ENCODE results near the gene VILL.
"Not testable (repeated sequence)": the region's sequence is repeated elsewhere in the genome, so short reads cannot be mapped to it uniquely, and the experiment has no call there.

VILL gene

DNA sequence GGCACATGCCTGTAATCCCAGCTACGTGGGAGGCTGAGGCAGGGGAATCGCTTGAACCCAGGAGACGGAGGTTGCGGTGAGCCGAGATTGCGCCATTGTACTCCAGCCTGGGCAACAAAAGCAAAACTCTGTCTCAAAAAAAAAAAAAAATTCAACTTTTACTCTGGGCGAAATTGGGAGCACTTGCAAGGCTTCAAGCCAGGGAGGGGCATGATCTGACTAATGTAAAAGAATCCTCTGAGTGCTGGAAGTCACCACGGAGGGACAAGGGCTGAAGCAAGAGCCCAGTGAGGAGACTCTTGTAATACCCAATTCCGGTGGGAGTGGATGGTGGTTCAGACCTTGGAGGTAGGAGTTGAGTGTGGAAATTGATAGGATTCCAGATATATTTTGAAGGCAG is 43.7 kb downstream of the VILL start:
- no CpG with 5 or more reads among the region's 9 CpGs for WGBS (ENCODE audit: extremely low coverage, insufficient coverage, low lambda C conversion rate)

DNA sequence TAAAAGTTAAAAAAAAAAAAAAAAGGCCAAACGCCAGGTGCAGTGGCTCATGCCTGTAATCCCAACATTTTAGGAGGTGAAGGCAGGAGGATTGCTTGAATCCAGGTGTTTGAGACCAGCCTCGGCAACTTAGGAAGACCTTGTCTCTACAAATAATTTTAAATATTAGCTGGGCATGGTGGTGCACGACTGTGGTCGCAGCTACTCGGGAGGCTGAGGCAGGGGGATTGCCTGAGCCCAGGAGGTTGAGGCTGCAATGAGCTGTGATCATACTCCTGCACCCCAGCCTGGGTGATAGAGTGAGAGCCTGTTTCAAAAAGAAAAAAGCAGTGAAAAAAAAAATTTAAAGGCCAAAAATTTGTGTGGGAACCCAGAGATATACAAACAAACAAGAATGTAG is 45.7 kb downstream of the VILL start:
- Histone ChIP-seq H3K4me1 (ENCODE audit: control insufficient read depth, low read depth, low read length) (peaks cover 4% of the 10 kb centered on the region), H3K4ac (ENCODE audit: low read depth, low read length) (no peak overlapping the region), H2BK15ac (replicated peaks; ENCODE audit: low read depth) (no peak overlapping the region), H3K56ac (ENCODE audit: low read length) (no peak overlapping the region), H3K4me3 (ENCODE audit: low read length) (no peak overlapping the region), H3K9ac (ENCODE audit: low read length) (no peak overlapping the region), H4K8ac (ENCODE audit: low read depth, low read length) (no peak overlapping the region), H3K27me3 (ENCODE audit: insufficient read depth, low read length, poor library complexity) (peaks cover 9% of the 10 kb centered on the region), H2BK5ac (ENCODE audit: low read length) (no peak overlapping the region), H2BK120ac (ENCODE audit: low read depth, low read length) (no peak overlapping the region), H3K36me3 (ENCODE audit: control insufficient read depth, insufficient read depth, low read length) (no peaks in the 10 kb centered on the region), H3K18ac (ENCODE audit: low read length) (no peak overlapping the region), H4K5ac (ENCODE audit: low read length) (no peak overlapping the region), H3K79me1 (ENCODE audit: low read length) (no peaks in the 10 kb centered on the region), H3K79me2 (ENCODE audit: control insufficient read depth, insufficient read depth, low read length) (no peaks in the 10 kb centered on the region), H3K27ac (ENCODE audit: low read depth, low read length) (no peak overlapping the region), H3K23ac (ENCODE audit: low read length) (no peak overlapping the region), H3K4me2 (ENCODE audit: low read length) (no peak overlapping the region), H2AK5ac (ENCODE audit: low read length) (no peak overlapping the region)
- DNase-seq: no peak
- no CpG with 5 or more reads among the region's 5 CpGs for WGBS (ENCODE audit: extremely low coverage, insufficient coverage, low lambda C conversion rate)

More for the DNA sequence above, 43.7 kb downstream of the VILL start:
- not testable (repeated sequence) for DNase-seq; H3K4me2 ChIP-seq (ENCODE audit: low read length); H2BK5ac ChIP-seq (ENCODE audit: low read length); H3K18ac ChIP-seq (ENCODE audit: low read length); H3K9ac ChIP-seq (ENCODE audit: low read length); H3K4ac ChIP-seq (ENCODE audit: low read depth, low read length); H3K27ac ChIP-seq (ENCODE audit: low read depth, low read length); H2BK15ac ChIP-seq (replicated peaks; ENCODE audit: low read depth); H4K5ac ChIP-seq (ENCODE audit: low read length); H3K23ac ChIP-seq (ENCODE audit: low read length); H3K36me3 ChIP-seq (ENCODE audit: control insufficient read depth, insufficient read depth, low read length); H3K4me1 ChIP-seq (ENCODE audit: control insufficient read depth, low read depth, low read length); H3K27me3 ChIP-seq (ENCODE audit: insufficient read depth, low read length, poor library complexity); H2AK5ac ChIP-seq (ENCODE audit: low read length); H3K4me3 ChIP-seq (ENCODE audit: low read length); H4K8ac ChIP-seq (ENCODE audit: low read depth, low read length); H3K79me1 ChIP-seq (ENCODE audit: low read length); H2BK120ac ChIP-seq (ENCODE audit: low read depth, low read length); H3K79me2 ChIP-seq (ENCODE audit: control insufficient read depth, insufficient read depth, low read length); H3K56ac ChIP-seq (ENCODE audit: low read length)

DNA sequence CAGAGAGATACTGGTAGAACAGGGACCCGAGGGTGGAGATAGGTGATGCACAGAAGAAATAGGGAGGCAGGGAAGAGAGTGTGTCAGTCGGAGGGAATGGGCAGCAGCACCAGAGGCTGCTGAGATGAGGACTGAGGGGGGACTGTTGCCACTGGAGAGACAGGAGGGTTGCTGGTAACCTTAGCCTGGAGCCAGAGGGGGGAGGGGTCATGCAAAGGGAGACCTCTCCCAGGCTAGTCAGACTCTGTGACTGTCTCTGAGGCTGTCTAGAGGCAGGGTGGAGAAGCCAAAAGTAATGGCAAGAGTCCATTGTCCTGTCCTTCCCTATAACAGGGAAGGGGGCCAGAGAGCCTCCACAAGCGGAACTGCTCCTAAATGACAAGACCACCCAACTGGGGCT is 46.3 kb downstream of the VILL start:
- WGBS (ENCODE audit: extremely low coverage, insufficient coverage, low lambda C conversion rate): no CpG with 5 or more reads among the region's 3 CpGs
- H3K79me2 ChIP-seq (ENCODE audit: control insufficient read depth, insufficient read depth, low read length): no peaks in the 10 kb centered on the region
- H3K4me1 ChIP-seq (ENCODE audit: control insufficient read depth, low read depth, low read length): peaks cover 4% of the 10 kb centered on the region
- no peak overlapping the region for H4K8ac ChIP-seq (ENCODE audit: low read depth, low read length)
- H2BK15ac ChIP-seq (replicated peaks; ENCODE audit: low read depth): no peak overlapping the region
- H3K4me2 ChIP-seq (ENCODE audit: low read length): no peak overlapping the region
- H3K4me3 ChIP-seq (ENCODE audit: low read length): no peak overlapping the region
- DNase-seq: no peak
- H2BK120ac ChIP-seq (ENCODE audit: low read depth, low read length): no peak overlapping the region
- H4K5ac ChIP-seq (ENCODE audit: low read length): no peak overlapping the region
- no peak overlapping the region for H3K4ac ChIP-seq (ENCODE audit: low read depth, low read length)
- no peak overlapping the region for H2AK5ac ChIP-seq (ENCODE audit: low read length)
- H3K27ac ChIP-seq (ENCODE audit: low read depth, low read length): no peak overlapping the region
- H3K18ac ChIP-seq (ENCODE audit: low read length): no peak overlapping the region
- H3K9ac ChIP-seq (ENCODE audit: low read length): no peak overlapping the region
- no peak overlapping the region for H3K23ac ChIP-seq (ENCODE audit: low read length)
- no peak overlapping the region for H3K56ac ChIP-seq (ENCODE audit: low read length)
- H3K79me1 ChIP-seq (ENCODE audit: low read length): no peaks in the 10 kb centered on the region
- H3K36me3 ChIP-seq (ENCODE audit: control insufficient read depth, insufficient read depth, low read length): no peaks in the 10 kb centered on the region
- no peak overlapping the region for H2BK5ac ChIP-seq (ENCODE audit: low read length)
- H3K27me3 ChIP-seq (ENCODE audit: insufficient read depth, low read length, poor library complexity): peaks cover 9% of the 10 kb centered on the region

DNA sequence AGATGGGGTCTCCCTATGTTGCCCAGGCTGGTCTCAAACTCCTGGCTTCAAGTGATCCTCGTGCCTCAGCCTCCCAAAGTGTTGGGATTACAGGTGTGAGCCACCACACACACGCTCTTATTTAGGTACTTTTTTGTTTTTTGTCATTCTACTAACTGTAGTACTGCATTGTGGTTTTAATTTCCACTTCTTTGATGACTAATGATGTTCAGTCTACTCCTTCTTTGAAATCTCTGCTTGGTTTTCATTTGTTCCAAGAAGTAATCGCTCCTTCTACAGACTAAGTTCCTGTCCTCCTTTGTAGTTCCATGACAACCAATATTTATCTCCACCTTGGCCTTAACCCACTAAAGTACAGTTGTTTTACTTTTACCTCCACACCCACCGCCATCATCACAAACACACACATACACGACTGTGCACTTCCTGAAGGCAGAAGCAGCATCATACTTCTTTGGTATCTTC is 47.9 kb downstream of the VILL start:
- Histone ChIP-seq H3K27me3 (ENCODE audit: insufficient read depth, low read length, poor library complexity) (peaks cover 9% of the 10 kb centered on the region), H2AK5ac (ENCODE audit: low read length) (no peak overlapping the region), H3K79me1 (ENCODE audit: low read length) (no peaks in the 10 kb centered on the region), H3K4me1 (ENCODE audit: control insufficient read depth, low read depth, low read length) (peaks cover 4% of the 10 kb centered on the region), H3K36me3 (ENCODE audit: control insufficient read depth, insufficient read depth, low read length) (no peaks in the 10 kb centered on the region), H2BK15ac (replicated peaks; ENCODE audit: low read depth) (no peak overlapping the region), H4K5ac (ENCODE audit: low read length) (no peak overlapping the region), H2BK5ac (ENCODE audit: low read length) (no peak overlapping the region), H3K4me3 (ENCODE audit: low read length) (no peak overlapping the region), H2BK120ac (ENCODE audit: low read depth, low read length) (no peak overlapping the region), H3K4me2 (ENCODE audit: low read length) (no peak overlapping the region), H3K9ac (ENCODE audit: low read length) (no peak overlapping the region), H3K18ac (ENCODE audit: low read length) (no peak overlapping the region), H3K27ac (ENCODE audit: low read depth, low read length) (no peak overlapping the region), H3K23ac (ENCODE audit: low read length) (no peak overlapping the region), H3K4ac (ENCODE audit: low read depth, low read length) (no peak overlapping the region), H4K8ac (ENCODE audit: low read depth, low read length) (peak overlapping the region; percentile 97), H3K56ac (ENCODE audit: low read length) (no peak overlapping the region), H3K79me2 (ENCODE audit: control insufficient read depth, insufficient read depth, low read length) (no peaks in the 10 kb centered on the region)
- WGBS (ENCODE audit: extremely low coverage, insufficient coverage, low lambda C conversion rate): no CpG with 5 or more reads among the region's 5 CpGs
- no peak for DNase-seq

DNA sequence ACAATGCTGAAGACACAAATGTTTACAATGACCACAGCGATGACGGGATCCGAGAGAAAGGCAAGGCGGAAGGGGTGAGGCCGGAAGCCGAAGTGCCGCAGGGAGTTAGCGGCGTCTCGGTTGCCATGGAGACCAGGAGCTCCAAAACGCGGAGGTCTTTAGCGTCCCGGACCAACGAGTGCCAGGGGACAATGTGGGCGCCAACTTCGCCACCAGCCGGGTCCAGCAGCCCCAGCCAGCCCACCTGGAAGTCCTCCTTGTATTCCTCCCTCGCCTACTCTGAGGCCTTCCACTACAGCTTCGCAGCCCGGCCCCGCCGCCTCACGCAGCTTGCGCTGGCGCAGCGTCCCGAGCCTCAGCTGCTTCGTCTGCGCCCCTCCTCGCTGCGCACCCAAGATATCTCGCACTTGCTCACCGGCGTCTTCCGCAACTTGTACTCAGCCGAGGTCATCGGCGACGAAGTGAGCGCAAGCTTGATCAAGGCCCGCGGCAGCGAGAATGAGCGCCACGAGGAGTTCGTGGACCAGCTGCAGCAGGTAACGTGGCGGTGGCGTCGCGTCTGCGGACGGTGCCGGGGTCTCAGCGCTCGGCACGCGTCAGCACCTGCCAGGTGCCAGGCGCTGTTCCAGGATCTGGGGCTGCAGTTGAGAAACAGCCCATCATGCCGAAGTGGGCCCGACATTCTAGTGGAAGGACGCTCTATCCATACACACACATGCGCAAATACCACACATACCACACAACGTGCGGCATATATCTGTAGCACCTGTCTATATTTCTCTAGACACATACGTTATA is 48.7 kb downstream of the VILL start, which contains the start of gene DLEC1:
Gene DLEC1 (plus strand): TSS at position 108 of the 798 bp plus-strand sequence. CDS start 18 bp downstream, at position 126.
- no peaks in the 10 kb centered on the region for H3K79me2 ChIP-seq (ENCODE audit: control insufficient read depth, insufficient read depth, low read length)
- H3K23ac ChIP-seq (ENCODE audit: low read length): no peak within 1 kb of the TSS
- peak within 1 kb of the TSS; percentile 60 for H3K9ac ChIP-seq (ENCODE audit: low read length)
- peak within 1 kb of the TSS; percentile 84 for H3K56ac ChIP-seq (ENCODE audit: low read length)
- H3K4me1 ChIP-seq (ENCODE audit: control insufficient read depth, low read depth, low read length): peaks cover 4% of the 10 kb centered on the region
- peak; percentile 93 for DNase-seq
- H2BK5ac ChIP-seq (ENCODE audit: low read length): no peak within 1 kb of the TSS
- H3K4ac ChIP-seq (ENCODE audit: low read depth, low read length): no peak within 1 kb of the TSS
- no peak within 1 kb of the TSS for H2BK120ac ChIP-seq (ENCODE audit: low read depth, low read length)
- no peaks in the 10 kb centered on the region for H3K36me3 ChIP-seq (ENCODE audit: control insufficient read depth, insufficient read depth, low read length)
- peak within 1 kb of the TSS; percentile 97 for H4K8ac ChIP-seq (ENCODE audit: low read depth, low read length)
- H4K5ac ChIP-seq (ENCODE audit: low read length): no peak within 1 kb of the TSS
- H3K4me3 ChIP-seq (ENCODE audit: low read length): peak within 1 kb of the TSS; percentile 23
- no peak within 1 kb of the TSS for H3K27ac ChIP-seq (ENCODE audit: low read depth, low read length)
- no peak within 1 kb of the TSS for H2AK5ac ChIP-seq (ENCODE audit: low read length)
- no CpG with 5 or more reads among the region's 67 CpGs for WGBS (ENCODE audit: extremely low coverage, insufficient coverage, low lambda C conversion rate)
- no peak within 1 kb of the TSS for H3K18ac ChIP-seq (ENCODE audit: low read length)
- H3K27me3 ChIP-seq (ENCODE audit: insufficient read depth, low read length, poor library complexity): peaks cover 9% of the 10 kb centered on the region
- H3K79me1 ChIP-seq (ENCODE audit: low read length): no peaks in the 10 kb centered on the region
- no peak within 1 kb of the TSS for H2BK15ac ChIP-seq (replicated peaks; ENCODE audit: low read depth)
- H3K4me2 ChIP-seq (ENCODE audit: low read length): peak within 1 kb of the TSS; percentile 93
